NCI-H2029 (cell line): ENCODE measurements around the gene C7orf57.
A peak's percentile ranks its signal among the peaks of the same experiment; 100 is the strongest.

Experiments used
- DNase-seq: peaks from one replicate; lab custom pipeline; 2025; lab: John Stamatoyannopoulos, UW

The C7orf57 gene

DNA sequence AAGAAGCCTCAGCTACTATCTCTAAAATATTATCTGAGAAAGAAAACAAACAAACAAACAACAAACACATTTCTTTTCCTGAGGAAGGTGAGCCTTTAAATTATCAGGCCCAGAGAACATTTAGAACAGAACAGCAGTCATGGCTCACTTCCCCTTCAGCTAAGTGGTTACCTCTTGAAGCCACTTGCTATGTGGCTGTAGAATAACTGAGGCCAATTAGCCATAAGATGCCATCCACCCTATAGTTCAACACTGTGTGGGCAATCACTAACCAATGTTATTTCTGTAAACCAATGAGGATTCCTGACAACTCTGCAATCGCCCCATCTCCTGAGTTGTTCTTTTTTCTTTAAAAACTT lies 50.1 kb downstream of the C7orf57 start:
- DNase-seq: no peak

DNA sequence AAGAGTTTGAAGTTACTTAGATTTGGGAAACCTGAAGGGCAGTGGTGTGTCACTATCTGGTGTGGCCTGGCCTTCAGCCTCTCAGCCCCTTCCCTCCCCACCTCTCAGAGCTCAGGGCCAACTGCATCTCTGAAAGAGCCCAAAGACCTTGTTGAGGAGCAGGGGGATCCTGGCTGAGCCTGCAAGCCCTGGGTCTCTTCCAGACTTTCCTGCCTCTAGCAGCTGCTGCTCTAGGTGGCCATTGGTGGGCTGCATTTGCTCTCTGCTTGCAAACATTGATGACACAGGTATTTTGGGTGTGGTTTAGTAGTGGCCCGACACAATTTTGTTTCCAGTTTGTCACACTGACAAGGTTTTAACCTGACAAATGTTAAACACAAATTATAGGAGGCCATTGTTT lies 50.6 kb downstream of the C7orf57 start:
- no peak for DNase-seq

DNA sequence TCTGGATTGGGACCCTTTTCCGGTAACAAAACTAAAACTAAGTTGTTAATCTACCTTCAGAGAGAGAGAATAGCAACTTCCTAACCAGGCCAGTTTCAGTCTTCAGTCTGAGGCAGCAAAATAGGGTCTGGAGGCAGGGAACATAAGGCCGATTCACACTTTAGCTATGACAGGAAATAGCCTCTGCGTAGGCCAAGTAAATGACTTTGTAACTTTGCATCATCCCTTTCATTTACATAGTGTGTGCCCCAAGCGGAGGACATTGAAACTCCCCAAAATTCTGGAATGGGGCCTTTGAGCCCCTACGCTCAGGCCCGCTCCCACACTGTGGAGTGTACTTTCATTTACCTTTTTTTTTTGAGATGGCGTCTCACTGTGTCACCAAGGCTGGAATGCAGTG lies 52.0 kb downstream of the C7orf57 start:
- no peak for DNase-seq

DNA sequence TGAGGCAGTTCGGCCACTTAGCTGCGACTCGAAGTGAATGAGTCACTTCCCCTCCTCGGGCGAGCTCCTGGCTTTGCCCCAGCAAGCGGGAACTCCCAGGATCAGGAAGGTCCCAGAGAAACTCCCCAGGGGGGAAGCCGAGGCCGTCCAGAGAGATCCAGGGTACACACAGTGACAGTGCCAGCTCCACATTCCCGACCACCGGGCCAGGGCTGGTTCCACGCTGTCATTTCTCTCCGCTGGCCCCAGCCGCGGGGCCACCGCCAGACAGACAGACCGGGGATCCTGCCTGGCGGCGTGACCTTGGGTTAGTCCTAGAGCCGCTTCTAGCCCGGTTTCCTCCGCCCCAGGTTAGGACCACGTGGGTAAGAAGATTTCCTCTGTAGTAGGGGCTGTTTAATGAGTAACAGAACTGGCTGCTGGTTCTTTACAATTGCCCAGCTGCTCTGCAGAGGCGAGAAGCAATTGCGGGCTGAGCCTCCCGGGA lies 53.3 kb downstream of the C7orf57 start:
- DNase-seq: peak; percentile 59

DNA sequence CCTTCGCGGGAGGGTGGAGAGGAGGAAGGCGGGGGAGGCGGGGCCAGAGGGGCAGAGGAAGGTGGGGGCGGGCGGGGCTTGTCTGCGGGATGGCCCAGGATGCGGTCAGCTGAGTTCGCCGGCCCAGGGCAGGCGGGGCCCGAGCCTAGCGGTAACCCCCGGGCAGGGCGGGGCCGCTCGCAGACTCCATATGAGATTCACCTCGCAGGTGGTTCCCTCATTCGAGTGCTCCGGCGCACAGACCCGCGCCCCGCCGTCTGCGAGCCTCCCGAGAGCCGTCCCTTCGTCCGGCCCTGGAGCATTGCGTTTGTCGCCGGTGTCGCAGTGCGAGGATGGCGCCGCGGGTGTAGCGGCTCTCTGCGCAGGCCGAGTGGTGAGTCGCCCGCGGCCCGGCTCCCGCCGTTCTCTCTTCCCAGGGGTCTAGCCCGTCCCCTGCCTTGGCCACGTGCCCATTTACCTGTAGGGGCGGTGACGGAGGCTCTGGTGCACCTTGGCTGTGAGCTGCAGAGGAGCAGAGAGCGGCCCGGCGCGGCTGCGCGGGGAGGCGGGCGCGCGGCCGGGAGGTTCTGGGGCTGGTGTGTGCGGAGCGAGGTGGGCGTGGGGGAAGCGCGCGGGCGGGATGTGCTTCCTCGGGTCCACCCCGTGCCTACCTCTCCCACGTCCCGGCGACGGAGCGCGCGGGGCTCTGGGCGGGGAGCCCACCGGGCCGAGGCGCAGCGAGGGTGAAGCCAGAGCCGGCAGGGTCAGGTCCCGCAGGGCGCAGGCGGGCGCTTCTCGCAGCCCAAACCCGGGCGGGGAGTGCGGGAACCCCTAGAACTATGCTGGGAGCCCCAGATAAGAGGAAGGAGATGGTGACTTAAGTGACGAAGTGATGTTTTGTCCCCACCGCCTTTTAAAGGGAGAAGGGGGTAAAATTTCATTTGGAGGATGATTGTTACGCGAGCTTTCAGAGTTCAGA lies 54.0 kb downstream of the C7orf57 start, which contains the start of gene UPP1:
Gene UPP1 (plus strand): TSS at position 220 of the 958 bp plus-strand sequence. CDS start 5,519 bp downstream, outside the sequence.
- DNase-seq: peak; percentile 79

DNA sequence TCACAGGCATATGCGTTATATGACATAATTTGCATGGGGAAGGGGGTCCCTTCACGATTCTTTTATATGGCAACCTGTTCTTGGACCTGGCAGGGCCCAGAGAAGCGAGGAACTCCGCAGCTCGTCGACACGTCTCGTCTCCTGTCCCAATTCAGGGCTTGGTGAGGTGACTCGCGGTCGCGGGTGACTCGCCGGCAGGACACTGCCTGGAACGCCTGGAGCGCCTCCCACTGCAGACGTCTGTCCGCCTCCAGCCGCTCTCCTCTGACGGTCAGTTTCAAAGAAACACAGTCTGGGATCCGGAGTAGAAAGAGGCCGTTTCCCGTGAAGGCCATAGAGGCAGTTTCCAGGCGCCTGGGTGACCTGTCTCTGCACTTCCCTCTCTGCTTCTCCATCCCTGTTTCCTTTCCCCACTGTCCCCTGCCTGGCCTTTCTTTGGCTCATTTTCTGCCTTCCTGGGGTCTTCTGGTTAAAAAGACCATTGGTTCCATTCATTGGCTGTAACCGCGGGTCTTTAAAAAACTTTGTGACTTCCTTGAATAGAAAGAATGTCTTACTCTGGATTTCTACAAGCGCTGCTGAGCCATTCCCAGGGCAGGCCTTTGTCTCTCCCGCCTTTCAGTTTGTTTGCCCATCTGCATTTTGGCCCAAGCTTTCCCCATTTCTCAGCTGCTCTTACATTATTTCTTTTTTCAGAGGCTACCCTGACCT lies 54.9 kb downstream of the C7orf57 start:
- no peak for DNase-seq

DNA sequence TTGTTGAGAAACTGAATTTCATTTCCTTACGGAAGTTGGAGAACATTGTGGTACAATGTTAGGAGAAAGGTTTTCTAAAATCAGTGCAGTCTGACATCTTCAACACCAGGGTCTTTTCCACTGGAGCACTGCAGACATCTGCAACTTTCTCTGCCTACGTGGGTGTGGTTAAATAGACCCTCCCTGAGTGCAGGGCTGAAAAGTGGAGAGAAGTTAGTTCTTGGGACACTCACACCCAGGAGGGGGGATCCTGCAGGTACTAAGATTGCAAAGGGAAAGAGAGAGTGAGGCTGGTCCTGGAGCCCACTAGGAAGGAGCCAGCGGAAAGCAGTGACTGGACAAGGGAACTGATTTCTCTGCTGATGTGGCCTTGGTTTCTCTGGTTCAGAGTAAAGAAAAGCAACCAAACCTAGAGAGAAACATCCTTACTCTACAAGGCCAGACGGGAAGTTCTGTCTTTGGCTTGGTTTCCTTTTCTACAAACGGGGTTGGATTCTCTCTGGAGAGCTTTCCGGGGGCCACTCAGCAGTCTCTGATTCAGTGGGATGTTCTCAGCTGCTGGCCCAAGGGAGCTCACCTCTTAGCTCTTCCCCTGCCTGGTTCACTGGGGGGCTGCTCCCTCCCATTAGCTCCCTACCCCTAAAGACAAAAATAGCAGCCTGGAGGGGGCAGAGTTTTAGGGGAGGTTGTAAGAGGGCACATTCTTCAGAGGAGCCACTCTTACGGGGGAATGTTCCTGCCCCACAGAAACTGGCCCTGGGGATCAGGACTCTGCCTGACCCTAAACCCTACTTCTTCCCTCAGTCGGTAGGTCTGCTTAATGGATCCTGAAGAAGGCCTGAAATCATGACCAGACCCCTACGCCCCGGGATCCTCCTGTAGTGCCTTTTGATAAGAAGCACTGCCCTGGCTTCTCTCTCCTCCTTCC lies 56.4 kb downstream of the C7orf57 start:
- DNase-seq: no peak

DNA sequence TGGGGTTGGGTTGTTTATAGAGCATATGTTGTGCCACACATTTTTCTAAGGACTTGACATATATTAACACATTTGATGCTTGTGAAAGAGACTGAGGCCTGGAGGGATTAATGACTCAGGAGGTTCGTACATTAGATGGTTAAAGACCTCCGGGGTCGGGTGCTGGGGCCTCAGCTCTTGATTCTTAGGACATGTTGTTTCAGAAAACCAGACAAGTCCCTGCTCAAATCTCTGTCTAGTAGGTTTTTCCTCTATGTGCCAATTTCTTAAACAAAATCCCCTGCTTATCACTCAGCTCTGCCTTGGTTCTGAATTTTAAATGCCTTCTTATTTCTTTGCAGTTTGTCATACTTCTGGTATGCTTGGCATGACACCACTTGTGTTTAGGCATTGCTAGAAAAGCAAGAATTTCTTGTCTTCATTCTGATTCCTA lies 59.5 kb downstream of the C7orf57 start:
- DNase-seq: no peak

DNA sequence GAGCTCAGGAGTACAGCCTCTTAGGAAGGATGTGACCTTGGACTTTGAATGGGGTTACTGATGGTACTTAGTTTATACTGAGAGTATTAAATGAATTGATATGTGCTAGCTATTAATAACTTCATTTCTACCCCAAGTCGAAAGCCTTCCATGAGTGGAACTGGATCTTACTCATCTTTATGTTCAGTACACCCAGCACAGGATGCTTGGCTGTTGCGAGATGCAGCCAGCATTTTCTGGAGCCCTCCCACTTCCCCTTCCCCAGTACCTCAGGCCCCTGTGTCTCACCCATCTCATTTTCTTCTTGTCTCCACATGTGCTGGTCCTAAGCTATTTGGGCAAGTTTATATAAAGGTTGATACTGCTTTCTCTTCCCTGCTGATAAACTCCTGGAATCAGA lies 60.9 kb downstream of the C7orf57 start:
- DNase-seq: no peak

DNA sequence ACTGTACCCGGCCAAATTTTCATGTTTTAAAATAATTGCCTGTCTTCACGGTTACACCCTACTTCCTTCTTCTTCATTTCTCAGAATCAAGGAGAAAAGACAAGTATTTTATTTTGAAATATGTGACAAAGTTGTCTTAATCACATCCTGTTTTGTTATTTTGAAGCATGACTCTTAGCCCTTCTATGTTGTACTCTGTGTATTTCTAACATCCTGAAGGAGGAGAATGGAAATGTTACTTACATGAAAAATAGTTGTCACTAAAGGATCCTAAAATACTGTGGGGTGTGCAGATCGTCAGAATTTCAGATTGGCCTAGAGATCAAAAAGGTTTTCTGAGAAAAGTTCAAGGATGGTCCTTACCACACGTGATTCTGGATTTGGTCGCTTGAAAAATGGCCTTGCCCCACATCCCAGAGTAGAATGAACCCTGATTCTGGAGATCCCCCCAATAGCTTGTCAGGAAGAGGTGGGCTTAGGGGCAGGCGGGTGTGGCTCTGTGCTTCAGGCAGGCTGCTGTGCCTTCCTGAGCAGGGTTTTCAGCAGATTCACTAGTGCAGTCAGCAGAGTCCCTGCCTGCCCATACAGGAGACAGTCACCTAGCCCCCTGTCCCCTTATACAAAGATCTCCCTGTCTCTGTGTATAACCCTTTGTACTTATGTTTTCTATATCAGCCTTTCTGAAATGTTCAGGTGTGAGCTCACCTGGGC lies 62.3 kb downstream of the C7orf57 start:
- no peak for DNase-seq

DNA sequence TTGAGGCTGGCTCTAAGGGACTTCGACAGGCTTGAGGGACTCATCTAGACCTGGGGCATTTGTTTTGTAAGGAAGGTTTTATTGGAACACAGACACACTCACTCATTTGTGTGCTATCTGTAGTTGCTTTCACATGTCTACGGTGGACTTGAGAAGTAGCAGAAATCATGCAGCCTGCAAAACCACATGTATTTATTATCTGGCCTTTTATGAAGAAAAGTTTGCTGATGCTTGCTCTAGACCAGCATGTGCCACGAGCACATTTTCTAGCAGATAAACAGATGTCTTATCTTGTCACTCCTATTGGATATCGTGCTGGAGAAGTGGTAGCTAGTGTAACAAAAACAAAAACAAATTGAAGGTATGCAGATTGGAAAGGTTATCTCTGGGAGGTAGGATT lies 63.5 kb downstream of the C7orf57 start:
- DNase-seq: no peak

DNA sequence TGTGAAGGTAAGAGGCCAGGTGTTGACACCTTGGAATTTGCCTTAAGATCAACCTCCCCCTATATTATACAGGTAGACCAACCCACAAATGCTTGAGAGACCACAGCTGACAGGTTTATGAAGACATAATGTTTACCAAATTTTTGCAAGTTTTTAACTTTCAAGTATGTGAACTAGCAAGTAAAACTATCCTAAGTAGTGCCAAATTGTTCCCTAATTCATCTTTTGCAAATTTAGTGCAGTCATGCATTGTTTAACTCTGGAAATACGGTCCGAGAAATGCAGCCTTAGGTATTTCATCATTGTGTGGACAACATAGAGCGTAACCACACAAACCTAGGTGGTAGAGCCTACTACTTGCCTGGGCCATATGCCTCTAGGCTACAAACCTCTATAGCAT lies 64.4 kb downstream of the C7orf57 start:
- no peak for DNase-seq

DNA sequence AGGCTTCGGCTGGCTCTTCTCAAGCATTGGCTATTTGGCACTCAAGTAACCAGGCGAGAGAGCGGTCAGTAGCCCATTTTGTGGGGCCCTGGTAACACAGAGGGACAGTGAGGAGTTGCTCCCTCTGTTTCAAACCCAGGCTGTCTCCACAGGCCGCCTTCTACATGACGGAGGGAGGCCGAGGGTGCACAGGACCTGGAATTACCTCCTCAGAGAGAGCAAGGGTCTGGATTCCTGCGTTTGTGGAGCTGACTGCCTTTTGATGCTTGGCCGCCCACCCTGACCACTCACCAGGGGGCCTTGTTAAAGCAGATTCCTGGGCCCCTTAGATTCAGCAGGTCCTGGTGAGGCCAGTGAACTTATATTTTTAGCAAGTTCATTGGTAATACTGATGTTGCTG lies 66.0 kb downstream of the C7orf57 start:
- DNase-seq: no peak

DNA sequence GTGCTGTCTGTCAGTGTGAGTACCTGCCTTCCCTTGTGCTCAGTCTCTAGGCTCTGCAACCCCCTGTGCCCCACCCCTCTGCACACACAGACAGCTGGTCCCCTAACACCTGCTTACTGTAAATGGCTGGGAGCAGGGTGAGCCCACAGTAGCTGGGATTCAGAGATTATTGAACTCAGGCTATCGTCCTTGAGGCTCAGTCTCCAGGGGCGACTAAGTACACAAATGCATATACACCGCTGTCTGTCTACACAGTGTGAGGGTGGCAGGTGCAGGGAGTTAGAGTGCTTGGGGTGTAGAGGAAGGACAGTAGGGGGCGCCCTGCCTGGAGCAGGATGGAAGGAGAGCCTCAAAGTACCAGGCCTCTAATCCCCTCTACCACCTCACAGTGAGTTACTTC lies 66.6 kb downstream of the C7orf57 start:
- no peak for DNase-seq

DNA sequence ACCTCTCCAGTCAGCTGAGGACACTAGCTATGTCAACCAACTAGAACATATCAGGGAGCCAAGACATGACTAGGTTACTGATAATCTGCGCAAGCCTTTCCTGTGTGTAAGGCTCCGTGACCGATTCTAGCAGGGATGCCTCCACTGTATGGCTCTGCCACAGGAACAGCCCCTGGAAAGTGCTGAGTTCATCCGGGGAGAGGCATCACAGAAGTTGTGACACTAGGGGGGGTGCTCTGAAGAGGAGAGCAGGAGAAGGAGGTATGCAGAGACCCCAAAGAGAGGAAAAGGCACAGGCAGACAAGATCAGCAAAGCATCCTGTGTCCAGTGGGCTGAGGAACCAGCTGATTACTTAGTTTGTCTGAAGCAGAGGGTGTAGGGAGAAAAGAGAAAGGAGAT lies 67.2 kb downstream of the C7orf57 start:
- no peak for DNase-seq

DNA sequence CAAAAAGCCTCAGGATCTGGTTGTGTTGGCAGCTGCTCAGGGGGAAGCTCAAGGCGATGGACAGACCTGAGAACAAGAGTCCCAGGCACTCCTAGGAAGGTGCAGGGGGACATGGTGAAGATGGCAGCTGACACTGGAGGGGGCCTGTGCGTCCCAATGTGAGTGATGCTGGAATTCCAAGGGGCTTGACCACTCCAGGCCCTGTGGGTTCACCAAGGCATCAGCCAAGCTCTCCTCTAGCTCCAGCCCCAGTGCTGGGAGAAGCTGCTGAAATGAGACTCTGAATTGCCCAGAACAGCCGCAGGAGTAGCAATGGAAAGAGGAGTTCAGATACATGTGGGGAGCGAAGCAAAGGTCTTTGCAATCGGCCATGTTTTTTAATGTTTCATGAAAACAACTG lies 69.7 kb downstream of the C7orf57 start:
- no peak for DNase-seq

DNA sequence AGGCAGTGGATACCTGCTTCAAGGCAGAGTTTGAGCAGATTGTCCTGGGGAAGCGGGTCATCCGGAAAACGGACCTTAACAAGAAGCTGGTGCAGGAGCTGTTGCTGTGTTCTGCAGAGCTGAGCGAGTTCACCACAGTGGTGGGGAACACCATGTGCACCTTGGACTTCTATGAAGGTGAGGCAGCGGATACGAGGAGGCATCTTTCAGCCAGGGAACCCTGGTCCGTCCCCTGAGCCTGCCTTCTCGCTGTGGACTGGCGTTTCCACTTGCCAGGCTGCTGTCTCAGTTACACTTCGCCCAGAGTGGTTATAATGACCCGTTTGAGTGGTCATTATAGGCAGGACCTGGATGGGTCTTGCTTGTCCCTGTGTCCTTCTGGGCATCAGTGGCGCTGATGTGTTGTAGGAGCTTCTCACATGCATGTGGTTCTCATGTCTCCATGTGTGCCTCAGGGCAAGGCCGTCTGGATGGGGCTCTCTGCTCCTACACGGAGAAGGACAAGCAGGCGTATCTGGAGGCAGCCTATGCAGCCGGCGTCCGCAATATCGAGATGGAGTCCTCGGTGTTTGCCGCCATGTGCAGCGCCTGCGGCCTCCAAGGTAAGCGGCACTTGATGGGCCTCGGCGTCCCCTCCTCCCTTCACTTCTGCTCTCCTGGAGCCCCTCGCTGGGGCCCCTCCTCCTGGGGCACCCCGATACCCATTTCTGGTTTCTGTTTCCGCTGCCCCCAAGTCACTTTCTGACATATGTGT lies 71.7 kb downstream of the C7orf57 start:
- no peak for DNase-seq

DNA sequence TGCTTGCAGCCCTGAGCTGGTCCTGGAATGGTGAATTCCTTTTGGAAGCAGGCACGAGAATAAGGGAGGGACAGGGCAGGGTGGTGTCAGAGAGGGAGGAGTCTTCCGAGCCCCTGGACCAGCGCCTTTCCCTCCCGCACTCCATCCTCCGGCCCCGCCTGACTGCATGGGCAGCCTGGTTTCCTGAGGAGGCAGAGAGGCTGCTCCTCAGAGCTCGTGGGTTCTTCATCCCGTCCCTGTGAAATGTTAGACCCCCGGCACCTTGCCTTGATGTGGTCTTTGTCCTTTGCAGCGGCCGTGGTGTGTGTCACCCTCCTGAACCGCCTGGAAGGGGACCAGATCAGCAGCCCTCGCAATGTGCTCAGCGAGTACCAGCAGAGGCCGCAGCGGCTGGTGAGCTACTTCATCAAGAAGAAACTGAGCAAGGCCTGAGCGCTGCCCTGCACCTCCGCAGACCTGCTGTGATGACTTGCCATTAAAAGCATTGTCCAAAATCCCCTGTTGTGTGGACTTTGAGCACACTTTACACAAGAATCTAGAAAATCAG lies 72.7 kb downstream of the C7orf57 start:
- DNase-seq: no peak

DNA sequence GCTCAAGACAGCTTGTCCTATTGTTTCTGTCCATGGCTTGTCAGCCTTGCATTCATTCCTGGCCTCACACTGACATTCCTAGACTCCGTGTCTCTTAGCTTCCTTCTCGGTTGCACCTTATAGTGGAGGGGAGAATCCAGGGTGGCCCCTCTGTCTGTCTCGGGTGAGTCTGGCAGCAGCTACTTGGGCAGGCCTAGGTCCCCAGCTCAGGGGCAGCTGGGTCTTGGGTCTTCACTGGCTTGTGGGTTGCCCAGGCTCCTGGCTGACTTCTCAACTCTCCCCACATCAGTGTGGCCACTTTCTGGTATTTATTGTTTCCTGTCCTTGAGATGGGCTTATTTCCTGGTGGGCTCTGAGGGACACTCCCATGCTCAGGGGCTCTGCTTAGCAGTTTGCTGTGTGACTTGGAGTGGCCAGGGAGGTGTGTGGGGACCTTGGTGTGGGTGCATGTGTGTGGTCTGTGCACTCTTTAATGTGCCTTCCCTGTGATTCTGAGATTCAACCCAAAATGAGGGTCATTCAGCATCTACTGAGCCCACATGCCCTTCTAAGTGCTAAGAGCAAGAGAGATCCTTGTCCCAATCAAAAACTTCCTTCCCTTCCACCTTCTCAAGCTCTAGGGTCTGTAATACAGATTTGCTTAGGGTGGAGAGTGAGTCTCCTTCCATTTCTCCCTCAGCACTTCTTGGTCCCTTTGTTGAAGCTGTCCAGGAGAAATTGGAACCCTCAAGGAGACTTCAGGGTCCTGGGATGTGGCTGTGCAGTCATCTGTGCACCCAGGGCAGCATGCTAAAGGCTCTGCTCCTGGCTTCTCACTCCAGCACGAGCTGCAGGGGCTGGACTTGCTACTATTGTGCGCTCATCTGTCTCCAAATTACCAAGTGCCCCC lies 73.9 kb downstream of the C7orf57 start:
- DNase-seq: no peak
